OCI-LY7 (cell line): ENCODE measurements around the gene PNRC2. TPM values are rescaled to one million over a fixed set of nuclear protein-coding genes. Genes with fewer than 3 reads are reported as not detected.

ENCODE experiments used
- BruUV-seq: library from RNA; stranded (reverse); fragments of 400-500 nt; replicated peaks from 2 replicates; lab custom pipeline; 2021; lab: Mats Ljungman, UMichigan
- CTCF ChIA-PET: fragments of 300-600 bp; sonication (Branson Sonifier 250); formaldehyde crosslinking; loops from one replicate; lab custom pipeline; 2022; ENCODE audit warnings: antibody characterized with exemption; ENCODE audit not compliant: unreplicated experiment; lab: Charles Lee
- POLR2A ChIA-PET: fragments of 300-600 bp; sonication (Branson Sonifier 250); formaldehyde crosslinking; loops from one replicate; lab custom pipeline; 2022; ENCODE audit warnings: antibody characterized with exemption; lab: Charles Lee
- DNase-seq: peaks from one replicate; pipeline ENCODE4 v3.0.0-alpha.2; 2015; ENCODE audit warnings: low spot score
- H2AFZ ChIP-seq: fragments of 200-600 bp; sonication (generic), shearing (Covaris generic); 2 replicates; pipeline ENCODE4 v1.6.1; 2014; ENCODE audit warnings: mild to moderate bottlenecking, antibody characterized with exemption, low read length, moderate library complexity
- H3K27ac ChIP-seq: fragments of 200-600 bp; sonication (generic); 2 replicates; pipeline ENCODE4 v1.5.1; 2014; ENCODE audit warnings: mixed run types, low read depth, mild to moderate bottlenecking, moderate library complexity, low read length, inconsistent platforms; ENCODE audit not compliant: poor library complexity, severe bottlenecking
- H3K36me3 ChIP-seq: fragments of 200-600 bp; sonication (generic); 2 replicates; pipeline ENCODE4 v1.6.1; 2014; ENCODE audit warnings: mild to moderate bottlenecking, antibody characterized with exemption, low read length, moderate library complexity, mixed read lengths; ENCODE audit not compliant: insufficient read depth
- H3K4me1 ChIP-seq: fragments of 200-600 bp; sonication (generic); 2 replicates; pipeline ENCODE4 v1.5.1; 2014; ENCODE audit warnings: mild to moderate bottlenecking, low read length; ENCODE audit not compliant: insufficient read depth, poor library complexity, severe bottlenecking
- H3K4me2 ChIP-seq: fragments of 200-600 bp; sonication (generic); 2 replicates; pipeline ENCODE4 v1.6.1; 2014; ENCODE audit warnings: mild to moderate bottlenecking, low read length
- H3K4me3 ChIP-seq: fragments of 200-600 bp; sonication (generic); 2 replicates; pipeline ENCODE4 v1.5.1; 2014; ENCODE audit warnings: mild to moderate bottlenecking, low read depth, low read length; ENCODE audit not compliant: poor library complexity, severe bottlenecking
- H3K79me2 ChIP-seq: fragments of 200-600 bp; sonication (generic); 2 replicates; pipeline ENCODE4 v1.6.1; 2016; ENCODE audit warnings: low read depth, mild to moderate bottlenecking, low read length, moderate library complexity, mixed read lengths; ENCODE audit not compliant: insufficient read depth
- H3K9me2 ChIP-seq: fragments of 200-600 bp; sonication (generic); 2 replicates; pipeline ENCODE4 v1.6.1; 2016; ENCODE audit warnings: mild to moderate bottlenecking, low read length, mixed read lengths; ENCODE audit not compliant: insufficient read depth
- H3K9me3 ChIP-seq: fragments of 200-600 bp; sonication (generic); 2 replicates; pipeline ENCODE4 v1.6.1; 2014; ENCODE audit warnings: mild to moderate bottlenecking, mixed run types, low read length, mixed read lengths
- H4K20me1 ChIP-seq: fragments of 200-600 bp; sonication (generic); 2 replicates; pipeline ENCODE4 v1.6.1; 2014; ENCODE audit warnings: mild to moderate bottlenecking, antibody characterized with exemption, low read length, moderate library complexity, mixed read lengths; ENCODE audit not compliant: insufficient read depth
- CTCF ChIP-seq: fragments of 200-600 bp; sonication (generic); conservative IDR thresholded peaks from 2 replicates; pipeline ENCODE4 v1.5.1; 2014; ENCODE audit warnings: mild to moderate bottlenecking, antibody characterized with exemption, low read length, moderate library complexity, mixed read lengths
- EZH2phosphoT487 ChIP-seq: fragments of 200-600 bp; sonication (generic); IDR thresholded peaks from 2 replicates; pipeline ENCODE4 v1.6.1; 2018; ENCODE audit warnings: low read depth, borderline replicate concordance, mild to moderate bottlenecking, mixed run types, antibody characterized with exemption, low read length, moderate library complexity, mixed read lengths
- intact Hi-C: fragments of 100-400 bp; cut with micrococcal nuclease; formaldehyde crosslinking; loops from one replicate; pipeline ENCODE4 v1.10.0; 2022; ENCODE audit not compliant: unreplicated experiment
- total RNA-seq, 2 experiments: library from RNA; depleted of rRNA in 1 of 2; stranded (reverse); fragments of >200 nt in 1 of 2; shearing (Covaris generic) in 1 of 2; gene quantifications; 2 replicates each; pipeline ENCODE4 v1.2.3, GENCODE V29; 2014 to 2022

Gene PNRC2
- total RNA-seq, 2 experiments from 2014 or later = 129 to 198 TPM

GRCh38 chr1:23910553-23911246 lies 48.9 kb upstream of the PNRC2 start:
- POLR2A ChIA-PET = interaction anchor here (0.5 to 5.8 kb wide), 17 partner anchors 14 to 1559 kb away, joined by 3 to 35 read pairs (median 5); partner anchors contain the start of genes HMGCL, PITHD1 and PNRC2
- no peak for TF ChIP-seq CTCF
- TF ChIP-seq EZH2phosphoT487 = no peak
- Histone ChIP-seq H3K9me2 (no peaks in the 10 kb centered on the region), H3K36me3 (peaks cover 6% of the 10 kb centered on the region), H3K4me3 (peak overlapping the region; percentile 76), H3K27ac (peak overlapping the region; percentile 95), H3K79me2 (peaks cover 66% of the 10 kb centered on the region), H2AFZ (no peak overlapping the region), H3K9me3 (no peaks in the 10 kb centered on the region), H4K20me1 (no peaks in the 10 kb centered on the region), H3K4me2 (peak overlapping the region; percentile 83), H3K4me1 (peaks cover 96% of the 10 kb centered on the region)
- CTCF ChIA-PET = interaction anchor here (3.9 kb wide), 1 partner anchor 100 kb away, joined by 20 read pairs; no protein-coding TSS in a partner anchor
- no TSS peak for BruUV-seq
- intact Hi-C loops = no loop called here
- peak; percentile 79 for DNase-seq

- Histone ChIP-seq H3K27ac (peak overlapping the region; percentile 95), H3K4me1 (peaks cover 96% of the 10 kb centered on the region), H3K79me2 (peaks cover 54% of the 10 kb centered on the region; the same call in 1 of the 2 replicates), H4K20me1 (no peaks in the 10 kb centered on the region), H2AFZ (no peak overlapping the region), H3K9me3 (no peaks in the 10 kb centered on the region), H3K36me3 (no peaks in the 10 kb centered on the region), H3K4me2 (peak overlapping the region; percentile 83), H3K4me3 (peak overlapping the region; percentile 76), H3K9me2 (no peaks in the 10 kb centered on the region)
- peak; percentile 41 for DNase-seq
- ChIA-PET POLR2A (interaction anchor here (0.6 to 5.8 kb wide), 6 partner anchors 15 to 371 kb away, joined by 3 to 27 read pairs (median 4); partner anchors contain the start of genes ELOA and PNRC2), CTCF (interaction anchor here (0.9 to 3.9 kb wide), 2 partner anchors 101 to 104 kb away, joined by 3 to 20 read pairs; no protein-coding TSS in a partner anchor)
- TF ChIP-seq CTCF = no peak
- TF ChIP-seq EZH2phosphoT487 = no peak
- BruUV-seq = no TSS peak
- intact Hi-C loops = no loop called here
Observed at GRCh38 chr1:23911921-23912320, 47.7 kb upstream of the PNRC2 start.
